ENCODE data around the gene NEDD8. TPM values are rescaled to one million over a fixed set of nuclear protein-coding genes. Genes with fewer than 3 reads are reported as not detected.
"Not testable (repeated sequence)": the region's sequence is repeated elsewhere in the genome, so short reads cannot be mapped to it uniquely, and the experiment has no call there.

NEDD8 gene
- total RNA-seq, 2 donors from 2014 or later: 128 to 243 TPM

DNA sequence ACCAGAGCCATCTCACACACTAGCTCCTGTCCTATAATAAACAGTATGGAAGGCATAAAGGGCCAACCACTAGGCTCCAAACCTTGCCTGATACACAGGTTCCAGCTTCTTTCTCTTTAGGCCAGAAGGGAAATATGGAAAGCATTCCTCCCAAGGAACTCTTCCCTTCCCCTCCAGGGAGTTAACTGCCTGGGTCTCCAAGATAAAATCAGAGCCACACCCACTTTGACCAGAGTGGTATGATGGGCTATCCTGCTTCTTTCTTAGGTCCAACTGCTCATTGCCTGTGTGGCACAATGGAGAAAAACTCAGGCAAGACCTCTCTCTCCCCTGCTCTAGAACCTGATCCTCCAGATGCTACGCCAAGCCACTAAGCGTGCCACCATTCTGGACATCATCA is 24.5 kb downstream of the NEDD8 start:
- Mint-ChIP-seq H3K4me1 (peaks cover 39% of the 10 kb centered on the region), H3K36me3 (ENCODE audit: low read depth) (peaks cover 95% of the 10 kb centered on the region), H3K27ac (peak overlapping the region; percentile 80), H3K27me3 (no peaks in the 10 kb centered on the region), H3K9me3 (peaks cover 5% of the 10 kb centered on the region), H3K4me3 (no peak overlapping the region)
- no peak for ATAC-seq (replicated peaks)

- H3K27ac Mint-ChIP-seq: peak overlapping the region; percentile 80
- peaks cover 39% of the 10 kb centered on the region for H3K4me1 Mint-ChIP-seq
- no peaks in the 10 kb centered on the region for H3K27me3 Mint-ChIP-seq
- peaks cover 5% of the 10 kb centered on the region for H3K9me3 Mint-ChIP-seq
- no peak for ATAC-seq (replicated peaks)
- no peak overlapping the region for H3K4me3 Mint-ChIP-seq
- peaks cover 95% of the 10 kb centered on the region for H3K36me3 Mint-ChIP-seq (ENCODE audit: low read depth)
Observed at GRCh38 chr14:24207104-24207551, 25.0 kb downstream of the NEDD8 start.

GRCh38 chr14:24206260-24207103 is 25.7 kb downstream of the NEDD8 start:
- Mint-ChIP-seq H3K27me3 (no peaks in the 10 kb centered on the region), H3K36me3 (ENCODE audit: low read depth) (peaks cover 95% of the 10 kb centered on the region), H3K4me1 (peaks cover 36% of the 10 kb centered on the region), H3K9me3 (peaks cover 5% of the 10 kb centered on the region), H3K4me3 (no peak overlapping the region), H3K27ac (peak overlapping the region; percentile 80)
- ATAC-seq (replicated peaks): no peak

GRCh38 chr14:24204163-24205146 is 27.7 kb downstream of the NEDD8 start:
- H3K36me3 Mint-ChIP-seq (ENCODE audit: low read depth): peaks cover 95% of the 10 kb centered on the region
- H3K4me1 Mint-ChIP-seq: peaks cover 33% of the 10 kb centered on the region
- no peak for ATAC-seq (replicated peaks)
- H3K27me3 Mint-ChIP-seq: no peaks in the 10 kb centered on the region
- H3K27ac Mint-ChIP-seq: no peak overlapping the region
- H3K9me3 Mint-ChIP-seq: peaks cover 5% of the 10 kb centered on the region
- H3K4me3 Mint-ChIP-seq: no peak overlapping the region

DNA sequence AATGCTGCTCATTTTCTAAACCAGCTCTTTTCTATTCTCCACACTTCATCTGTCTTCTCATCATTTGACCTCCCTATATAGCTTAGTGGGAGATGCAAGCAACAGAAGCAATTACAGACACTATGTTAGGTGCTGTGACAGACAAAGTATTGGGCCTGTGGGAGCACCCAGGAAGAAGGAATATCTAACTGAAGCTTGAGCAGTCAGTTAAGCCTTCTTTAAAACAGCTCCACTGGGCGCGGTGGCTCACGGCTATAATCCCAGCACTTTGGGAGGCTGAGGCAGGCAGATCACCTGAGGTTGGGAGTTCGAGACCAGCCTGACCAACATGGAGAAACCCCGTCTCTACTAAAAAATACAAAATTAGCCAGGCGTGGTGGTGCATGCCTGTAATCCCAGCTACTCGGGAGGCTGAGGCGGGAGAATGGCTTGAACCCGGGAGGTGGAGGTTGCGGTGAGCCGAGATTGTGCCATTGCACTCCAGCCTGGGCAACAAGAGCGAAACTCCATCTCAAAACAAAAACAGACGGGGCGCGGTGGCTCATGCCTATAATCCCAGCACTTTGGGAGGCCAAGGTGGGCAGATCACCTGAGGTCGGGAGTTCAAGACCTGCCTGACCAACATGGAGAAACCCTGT is 28.8 kb downstream of the NEDD8 start:
- H3K27me3 Mint-ChIP-seq; ATAC-seq (replicated peaks); H3K4me3 Mint-ChIP-seq; H3K9me3 Mint-ChIP-seq; H3K27ac Mint-ChIP-seq: not testable (repeated sequence)
- Mint-ChIP-seq H3K36me3 (ENCODE audit: low read depth) (peaks cover 97% of the 10 kb centered on the region), H3K4me1 (peaks cover 44% of the 10 kb centered on the region)

DNA sequence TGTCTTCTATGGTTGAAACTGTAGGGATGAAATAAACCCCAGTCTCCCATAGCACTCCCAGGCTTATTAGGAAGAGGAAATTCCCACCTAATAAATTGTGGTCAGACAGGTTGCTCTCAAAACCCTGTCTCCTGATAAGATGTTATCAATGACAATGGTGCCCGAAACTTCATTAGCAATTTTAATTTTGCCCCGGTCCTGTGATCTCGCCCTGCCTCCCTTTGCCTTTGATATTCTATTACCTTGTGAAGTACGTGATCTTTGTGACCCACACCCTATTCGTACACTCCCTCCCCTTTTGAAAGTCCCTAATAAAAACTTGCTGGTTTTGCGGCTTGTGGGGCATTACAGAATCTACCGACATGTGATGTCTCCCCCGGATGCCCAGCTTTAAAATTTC is 29.6 kb downstream of the NEDD8 start:
- Mint-ChIP-seq H3K36me3 (ENCODE audit: low read depth) (peaks cover 89% of the 10 kb centered on the region), H3K4me1 (peaks cover 39% of the 10 kb centered on the region)
- not testable (repeated sequence) for ATAC-seq (replicated peaks); H3K27me3 Mint-ChIP-seq; H3K27ac Mint-ChIP-seq; H3K4me3 Mint-ChIP-seq; H3K9me3 Mint-ChIP-seq

DNA sequence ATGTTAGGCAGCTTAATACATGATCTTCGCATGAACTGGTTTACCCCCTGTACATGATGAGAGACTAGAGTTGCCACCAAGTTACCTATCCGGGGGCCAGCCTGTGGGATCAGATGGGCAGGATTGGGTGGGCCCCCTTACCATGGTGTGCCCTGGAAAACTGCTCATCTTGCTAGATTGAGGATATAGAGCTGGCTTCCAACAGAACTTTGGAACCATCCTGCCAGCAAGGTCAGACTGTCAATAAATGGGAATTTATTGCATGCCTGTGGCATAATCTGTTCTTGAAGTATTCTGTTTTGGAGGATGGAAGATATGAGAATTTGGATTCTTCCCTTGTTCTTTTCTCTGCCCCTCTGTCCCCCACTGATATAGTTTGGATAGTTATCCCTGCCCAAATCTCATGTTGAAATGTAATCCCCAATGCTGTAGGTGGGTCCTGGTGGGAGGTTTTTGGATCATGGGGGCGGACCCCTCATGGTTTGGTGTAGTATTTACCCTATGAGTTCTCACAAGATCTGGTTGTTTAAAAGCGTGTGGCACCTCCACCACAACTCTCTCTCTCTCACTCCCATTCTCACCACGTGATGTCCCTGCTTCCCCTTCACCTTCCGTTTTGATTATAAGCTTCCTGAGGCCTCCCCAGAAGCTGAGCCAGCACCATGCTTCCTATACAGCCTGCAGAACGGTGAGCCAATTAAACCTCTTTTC is 33.2 kb downstream of the NEDD8 start:
- ATAC-seq (replicated peaks): no peak
- Mint-ChIP-seq H3K4me1 (peaks cover 37% of the 10 kb centered on the region), H3K36me3 (ENCODE audit: low read depth) (peaks cover 67% of the 10 kb centered on the region), H3K9me3 (peaks cover 5% of the 10 kb centered on the region), H3K27me3 (no peaks in the 10 kb centered on the region), H3K4me3 (peak overlapping the region; percentile 56), H3K27ac (peak overlapping the region; percentile 72)

DNA sequence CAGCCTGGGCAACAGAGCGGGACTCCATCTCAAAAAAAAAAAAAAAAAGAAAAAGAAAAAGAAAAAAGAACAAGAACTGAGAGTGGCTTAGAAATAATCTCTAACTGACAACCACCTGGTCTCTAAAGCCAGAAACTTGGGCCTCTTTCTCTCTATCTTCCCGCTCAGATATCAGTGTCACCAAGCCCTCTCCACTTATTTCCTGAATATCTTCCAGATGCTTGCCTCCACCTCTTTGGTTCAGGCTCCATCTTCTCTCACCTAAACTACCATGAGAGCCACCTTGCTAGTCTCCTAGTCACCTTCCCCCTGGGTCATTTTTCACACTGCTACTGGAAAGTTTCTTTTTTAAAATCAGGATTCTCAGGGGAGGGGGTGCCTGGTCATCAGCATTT is 35.1 kb downstream of the NEDD8 start:
- Mint-ChIP-seq H3K4me1 (peaks cover 49% of the 10 kb centered on the region), H3K27me3 (no peaks in the 10 kb centered on the region), H3K4me3 (peak overlapping the region; percentile 98), H3K9me3 (no peaks in the 10 kb centered on the region), H3K36me3 (ENCODE audit: low read depth) (peaks cover 65% of the 10 kb centered on the region), H3K27ac (peak overlapping the region; percentile 99)
- ATAC-seq (replicated peaks): no peak

- Mint-ChIP-seq H3K36me3 (ENCODE audit: low read depth) (peaks cover 65% of the 10 kb centered on the region), H3K27ac (peak overlapping the region; percentile 99)
Observed at GRCh38 chr14:24196071-24197055, 35.8 kb downstream of the NEDD8 start.

DNA sequence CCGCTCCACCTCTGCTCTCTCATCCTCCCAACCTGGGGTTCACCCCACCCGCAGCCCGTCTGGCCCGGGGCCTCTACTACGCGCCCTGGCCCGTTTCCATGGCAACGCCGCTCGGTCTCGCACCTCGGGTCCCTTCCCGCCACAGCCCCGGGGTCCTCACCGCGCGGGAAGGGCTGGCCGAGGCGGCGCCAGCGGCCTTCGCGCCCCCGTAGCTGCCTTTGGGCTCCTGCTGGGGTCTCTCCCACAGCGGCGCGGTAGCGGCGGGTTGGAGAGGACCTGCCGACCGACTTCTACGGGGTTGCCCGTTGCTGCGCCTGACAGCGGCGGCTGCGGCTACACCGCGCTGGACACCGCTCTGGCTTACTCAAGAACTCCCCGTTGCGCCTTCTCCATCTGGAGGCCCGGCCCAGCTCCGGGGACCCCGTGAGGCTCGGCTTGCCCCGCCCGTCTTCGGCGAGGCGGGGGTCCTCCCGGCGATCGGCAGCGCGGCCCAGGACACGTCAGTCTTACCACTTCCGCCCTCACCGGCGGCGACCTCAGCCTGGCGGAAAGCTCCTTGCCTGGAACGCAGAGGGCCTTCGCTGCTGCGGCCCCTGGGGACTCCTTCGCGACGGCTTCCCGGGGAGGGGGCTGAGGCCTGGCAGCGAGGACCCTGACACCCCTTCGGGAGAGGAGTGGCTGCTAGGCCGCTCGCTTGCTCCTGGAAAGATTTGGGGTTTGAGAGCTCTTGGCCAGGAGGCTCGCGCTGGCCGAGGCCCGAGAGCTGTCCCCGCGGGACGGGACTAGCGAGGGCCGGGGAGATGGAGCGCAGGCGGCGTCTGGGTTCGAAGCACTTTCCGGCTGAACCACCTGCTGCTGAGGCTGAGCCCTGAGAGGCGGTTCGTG is 36.7 kb downstream of the NEDD8 start, which contains the start of gene TM9SF1:
Gene TM9SF1, minus strand, starts transcription at position 256 of the 885 bp plus-strand sequence. CDS start 422 bp downstream, outside the sequence.
- peak within 1 kb of the TSS; percentile 98 for H3K4me3 Mint-ChIP-seq
- H3K27ac Mint-ChIP-seq: peak within 1 kb of the TSS; percentile 99
- peaks cover 61% of the 10 kb centered on the region for H3K36me3 Mint-ChIP-seq (ENCODE audit: low read depth)
- H3K4me1 Mint-ChIP-seq: peaks cover 44% of the 10 kb centered on the region
- ATAC-seq (replicated peaks): peak; percentile 96
- no peaks in the 10 kb centered on the region for H3K9me3 Mint-ChIP-seq
- H3K27me3 Mint-ChIP-seq: no peaks in the 10 kb centered on the region

More at GRCh38 chr14:24196071-24197055, 35.8 kb downstream of the NEDD8 start:
- H3K27me3 Mint-ChIP-seq: no peaks in the 10 kb centered on the region
- peak overlapping the region; percentile 98 for H3K4me3 Mint-ChIP-seq
- H3K9me3 Mint-ChIP-seq: no peaks in the 10 kb centered on the region
- no peak for ATAC-seq (replicated peaks)
- peaks cover 47% of the 10 kb centered on the region for H3K4me1 Mint-ChIP-seq

- Mint-ChIP-seq H3K27ac (peak overlapping the region; percentile 99), H3K4me3 (peak overlapping the region; percentile 98), H3K4me1 (peaks cover 49% of the 10 kb centered on the region), H3K36me3 (ENCODE audit: low read depth) (peaks cover 61% of the 10 kb centered on the region), H3K9me3 (no peaks in the 10 kb centered on the region), H3K27me3 (no peaks in the 10 kb centered on the region)
- ATAC-seq (replicated peaks): no peak
Observed at GRCh38 chr14:24194873-24195185, 37.3 kb downstream of the NEDD8 start.

Measured in activated T-helper 17 cell treated with anti-CD3 and anti-CD28 coated beads, Interleukin-2, amount 50 U/mL, for 72 hours (primary cell).